Measurements from ENCODE around the gene IL17RD. TPM values are rescaled to one million over a fixed set of nuclear protein-coding genes. Genes with fewer than 3 reads are reported as not detected.
A peak's percentile ranks its signal among the peaks of the same experiment; 100 is the strongest.

IL17RD gene
- total and polyA plus RNA-seq, 2 experiments from 2014 or later = 10.7 to 104 TPM

DNA sequence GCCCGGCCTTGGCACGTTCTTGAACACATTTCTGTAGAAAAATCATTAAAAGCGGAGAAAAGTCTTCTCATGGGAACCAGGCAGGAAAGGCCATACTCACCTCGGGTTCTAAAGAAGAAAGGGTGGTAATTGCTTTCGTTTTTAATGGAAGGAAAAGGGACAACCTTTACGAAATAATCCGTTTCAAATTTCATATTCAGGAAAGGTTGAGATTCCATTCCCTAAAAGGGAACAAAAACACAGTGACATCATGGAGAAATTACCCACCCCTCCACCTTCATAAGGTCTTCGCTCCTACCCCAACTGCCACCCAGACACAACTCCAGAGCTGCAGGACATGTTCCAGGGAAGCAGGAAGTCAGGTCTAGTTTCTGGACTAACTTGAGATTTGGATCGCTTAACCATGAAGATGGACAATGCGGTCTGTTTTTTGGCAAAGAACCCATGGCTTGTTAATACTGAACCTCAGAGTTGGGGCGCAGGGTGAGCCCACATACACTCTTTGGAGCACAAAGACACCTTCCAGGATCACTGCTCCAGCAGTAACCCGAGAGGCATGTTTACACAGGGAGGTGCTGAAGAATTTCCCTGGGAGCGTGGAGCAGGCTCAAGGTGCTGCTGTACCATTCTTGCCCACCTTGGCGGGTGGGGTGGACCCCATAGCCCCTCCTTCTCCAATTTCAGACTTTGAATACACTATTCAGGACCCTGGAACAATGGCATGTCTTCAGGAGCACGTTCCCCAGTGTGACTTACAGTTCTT, 55.5 kb downstream of the IL17RD start:
- peaks cover 36% of the 10 kb centered on the region for H3K36me3 ChIP-seq (ENCODE audit: insufficient read depth)
- no peaks in the 10 kb centered on the region for H3K9me2 ChIP-seq (ENCODE audit: insufficient read depth)
- H3F3A ChIP-seq (replicated peaks; ENCODE audit: low read depth) = 0 out of 2 replicates have a peak, but pooled peaks cover 5% of the 10 kb centered on the region
- peak overlapping the region; percentile 9; the same call in 1 of the 2 replicates for H3K4me2 ChIP-seq
- no peak overlapping the region for H3K4me3 ChIP-seq
- peaks cover 30% of the 10 kb centered on the region for H3K4me1 Mint-ChIP-seq
- H3K27ac ChIP-seq (ENCODE audit: low read depth) = peak overlapping the region; percentile 85
- H3K4me1 ChIP-seq (ENCODE audit: insufficient read depth) = peaks cover 28% of the 10 kb centered on the region
- peaks cover 16% of the 10 kb centered on the region for H3K27me3 Mint-ChIP-seq (ENCODE audit: insufficient read depth, low read depth, poor library complexity)
- DNase-seq (ENCODE audit: low spot score) = peak; percentile 51
- peaks cover 91% of the 10 kb centered on the region for H3K36me3 Mint-ChIP-seq (ENCODE audit: low read depth)
- TF ChIP-seq NANOG (IDR thresholded peaks at IDR 0.05; ENCODE audit: borderline replicate concordance) (no peak), ZNF114 (CRISPR knock-in tag; IDR thresholded peaks at IDR 0.05) (no peak), JUNB (IDR thresholded peaks at IDR 0.05; ENCODE audit: unreplicated experiment) (no peak)
- H4K20me1 ChIP-seq (replicated peaks; ENCODE audit: insufficient read depth) = no peaks in the 10 kb centered on the region
- no peak overlapping the region for H2AFZ ChIP-seq
- H3K27ac Mint-ChIP-seq = peak overlapping the region; percentile 40; the same call in 1 of the 2 replicates
- H3K4me3 Mint-ChIP-seq = no peak overlapping the region
- peak; percentile 74 for ATAC-seq
- H3K79me2 ChIP-seq (replicated peaks; ENCODE audit: insufficient read depth) = no peaks in the 10 kb centered on the region
- H3K27me3 ChIP-seq (ENCODE audit: insufficient read depth) = no peaks in the 10 kb centered on the region
- H3K9me3 Mint-ChIP-seq = no peaks in the 10 kb centered on the region

DNA sequence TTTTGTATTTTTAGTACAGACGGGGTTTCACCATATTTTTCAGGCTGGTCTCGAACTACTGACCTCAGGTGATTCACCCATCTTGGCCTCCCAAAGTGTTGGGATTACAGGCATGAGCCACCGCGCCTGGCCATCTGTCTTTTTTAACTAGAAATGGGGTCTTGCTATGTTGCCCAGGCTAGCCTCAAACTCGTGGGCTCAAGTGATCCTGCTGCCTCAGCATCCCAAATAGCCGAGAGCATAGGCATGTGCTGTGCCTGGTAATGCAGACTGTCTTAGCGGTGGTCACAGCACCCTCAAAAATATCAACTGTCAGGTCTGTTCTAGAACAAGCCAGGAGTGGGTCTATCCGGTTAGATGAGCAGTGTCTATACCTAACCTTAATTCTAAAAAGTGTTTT, 56.5 kb downstream of the IL17RD start:
- ATAC-seq = no peak
- no peak for DNase-seq (ENCODE audit: low spot score)
- H3K4me3 ChIP-seq = no peak overlapping the region
- 0 out of 2 replicates have a peak, but pooled peaks cover 5% of the 10 kb centered on the region for H3F3A ChIP-seq (replicated peaks; ENCODE audit: low read depth)
- Mint-ChIP-seq H3K4me3 (no peak overlapping the region), H3K9me3 (no peaks in the 10 kb centered on the region), H3K27ac (no peak overlapping the region), H3K4me1 (peaks cover 30% of the 10 kb centered on the region), H3K36me3 (ENCODE audit: low read depth) (peaks cover 91% of the 10 kb centered on the region), H3K27me3 (ENCODE audit: insufficient read depth, low read depth, poor library complexity) (peaks cover 16% of the 10 kb centered on the region)
- H4K20me1 ChIP-seq (replicated peaks; ENCODE audit: insufficient read depth) = no peaks in the 10 kb centered on the region
- no peaks in the 10 kb centered on the region for H3K9me2 ChIP-seq (ENCODE audit: insufficient read depth)
- H2AFZ ChIP-seq = no peak overlapping the region
- peaks cover 44% of the 10 kb centered on the region for H3K36me3 ChIP-seq (ENCODE audit: insufficient read depth)
- H3K4me2 ChIP-seq = no peak overlapping the region
- peak overlapping the region; percentile 85 for H3K27ac ChIP-seq (ENCODE audit: low read depth)
- no peaks in the 10 kb centered on the region for H3K27me3 ChIP-seq (ENCODE audit: insufficient read depth)
- H3K79me2 ChIP-seq (replicated peaks; ENCODE audit: insufficient read depth) = no peaks in the 10 kb centered on the region
- TF ChIP-seq, protein P1, sequence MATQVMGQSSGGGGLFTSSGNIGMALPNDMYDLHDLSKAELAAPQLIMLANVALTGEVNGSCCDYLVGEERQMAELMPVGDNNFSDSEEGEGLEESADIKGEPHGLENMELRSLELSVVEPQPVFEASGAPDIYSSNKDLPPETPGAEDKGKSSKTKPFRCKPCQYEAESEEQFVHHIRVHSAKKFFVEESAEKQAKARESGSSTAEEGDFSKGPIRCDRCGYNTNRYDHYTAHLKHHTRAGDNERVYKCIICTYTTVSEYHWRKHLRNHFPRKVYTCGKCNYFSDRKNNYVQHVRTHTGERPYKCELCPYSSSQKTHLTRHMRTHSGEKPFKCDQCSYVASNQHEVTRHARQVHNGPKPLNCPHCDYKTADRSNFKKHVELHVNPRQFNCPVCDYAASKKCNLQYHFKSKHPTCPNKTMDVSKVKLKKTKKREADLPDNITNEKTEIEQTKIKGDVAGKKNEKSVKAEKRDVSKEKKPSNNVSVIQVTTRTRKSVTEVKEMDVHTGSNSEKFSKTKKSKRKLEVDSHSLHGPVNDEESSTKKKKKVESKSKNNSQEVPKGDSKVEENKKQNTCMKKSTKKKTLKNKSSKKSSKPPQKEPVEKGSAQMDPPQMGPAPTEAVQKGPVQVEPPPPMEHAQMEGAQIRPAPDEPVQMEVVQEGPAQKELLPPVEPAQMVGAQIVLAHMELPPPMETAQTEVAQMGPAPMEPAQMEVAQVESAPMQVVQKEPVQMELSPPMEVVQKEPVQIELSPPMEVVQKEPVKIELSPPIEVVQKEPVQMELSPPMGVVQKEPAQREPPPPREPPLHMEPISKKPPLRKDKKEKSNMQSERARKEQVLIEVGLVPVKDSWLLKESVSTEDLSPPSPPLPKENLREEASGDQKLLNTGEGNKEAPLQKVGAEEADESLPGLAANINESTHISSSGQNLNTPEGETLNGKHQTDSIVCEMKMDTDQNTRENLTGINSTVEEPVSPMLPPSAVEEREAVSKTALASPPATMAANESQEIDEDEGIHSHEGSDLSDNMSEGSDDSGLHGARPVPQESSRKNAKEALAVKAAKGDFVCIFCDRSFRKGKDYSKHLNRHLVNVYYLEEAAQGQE (IDR thresholded peaks at IDR 0.05; ENCODE audit: unreplicated experiment) = no peak
- TF ChIP-seq NANOG (IDR thresholded peaks at IDR 0.05; ENCODE audit: borderline replicate concordance) (no peak), POLR2AphosphoS5 (IDR thresholded peaks at IDR 0.05; ENCODE audit: low read depth) (no peak), ZNF114 (CRISPR knock-in tag; IDR thresholded peaks at IDR 0.05) (no peak), JUNB (IDR thresholded peaks at IDR 0.05; ENCODE audit: unreplicated experiment) (no peak), STAT1 (IDR thresholded peaks at IDR 0.05; ENCODE audit: unreplicated experiment) (no peak), EZH2 (IDR thresholded peaks at IDR 0.05; ENCODE audit: low read depth, unreplicated experiment) (no peak), ZNF331 (CRISPR knock-in tag; IDR thresholded peaks at IDR 0.05; ENCODE audit: low read depth) (no peak)
- peaks cover 28% of the 10 kb centered on the region for H3K4me1 ChIP-seq (ENCODE audit: insufficient read depth)
